GM19438 (cell line): Measurements from ENCODE around the gene ASB2.

Source experiments
- ATAC-seq: cut with Tn5 transposase; IDR thresholded peaks from one replicate; pipeline ENCODE4 v1.9.1; 2021; ENCODE audit warnings: low read depth; ENCODE audit not compliant: unreplicated experiment

Gene ASB2

DNA sequence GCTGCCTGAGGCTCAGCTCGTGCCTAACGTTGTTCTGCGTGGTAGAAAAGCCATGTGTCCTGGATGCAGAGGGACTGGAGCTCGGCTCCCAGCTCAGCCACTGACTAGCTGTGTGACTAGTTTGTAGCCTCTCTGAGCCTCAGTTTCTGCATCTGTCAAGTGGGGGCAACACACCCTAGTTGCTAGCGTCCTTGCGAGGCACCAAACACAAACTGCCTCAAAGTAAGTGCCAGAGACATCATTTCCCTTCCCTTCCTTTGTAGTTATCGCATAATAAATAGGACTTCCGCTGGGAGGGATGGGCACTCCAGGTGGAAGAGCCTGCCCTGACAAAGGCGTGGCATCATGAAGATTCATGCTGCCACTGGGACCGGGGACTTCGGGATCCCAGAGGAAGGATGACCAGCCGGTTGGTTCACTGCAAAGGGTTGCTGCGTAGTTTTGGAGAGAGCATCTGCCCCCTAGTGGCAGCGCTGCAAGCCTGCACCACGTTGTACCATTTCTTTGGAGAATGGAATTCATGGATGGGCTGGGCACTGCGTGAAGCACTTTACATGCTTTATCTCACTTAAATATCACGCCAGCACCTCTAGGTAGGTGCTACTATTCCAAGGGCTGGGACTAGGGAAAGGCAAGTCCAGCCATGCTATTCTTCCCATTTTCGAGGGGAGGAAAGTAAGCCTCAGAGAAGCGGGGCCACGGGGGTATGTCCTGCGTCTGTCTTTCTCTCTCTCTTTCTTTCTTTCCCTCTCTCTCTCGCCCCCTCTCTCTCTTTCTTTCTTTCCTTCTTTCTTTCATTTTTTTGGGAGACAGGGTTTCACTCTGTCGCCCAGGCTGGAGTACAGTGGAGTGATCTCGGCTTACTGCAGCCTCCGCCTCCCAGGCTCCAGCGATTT lies 25.4 kb upstream of the ASB2 start:
- peak; percentile 69 for ATAC-seq

DNA sequence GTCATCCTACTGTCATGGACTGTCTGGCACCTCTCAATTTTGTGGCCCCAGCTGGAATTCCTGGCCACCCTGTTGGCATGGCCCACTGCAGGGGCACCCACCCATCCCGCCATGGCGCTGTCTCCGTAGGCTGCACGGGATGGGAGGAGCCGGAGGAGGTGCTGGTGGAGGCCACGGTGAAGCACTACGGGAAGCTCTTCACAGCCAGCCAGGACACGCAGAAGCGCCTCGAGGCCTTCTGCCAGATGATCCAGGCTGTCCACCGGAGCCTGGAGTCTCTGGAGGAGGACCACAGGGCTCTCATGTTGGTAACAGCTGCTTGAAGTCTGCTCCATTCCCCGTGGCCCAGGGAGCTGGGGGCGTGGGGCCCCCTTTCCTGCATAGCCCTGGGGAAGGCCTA lies 24.6 kb upstream of the ASB2 start:
- no peak for ATAC-seq

DNA sequence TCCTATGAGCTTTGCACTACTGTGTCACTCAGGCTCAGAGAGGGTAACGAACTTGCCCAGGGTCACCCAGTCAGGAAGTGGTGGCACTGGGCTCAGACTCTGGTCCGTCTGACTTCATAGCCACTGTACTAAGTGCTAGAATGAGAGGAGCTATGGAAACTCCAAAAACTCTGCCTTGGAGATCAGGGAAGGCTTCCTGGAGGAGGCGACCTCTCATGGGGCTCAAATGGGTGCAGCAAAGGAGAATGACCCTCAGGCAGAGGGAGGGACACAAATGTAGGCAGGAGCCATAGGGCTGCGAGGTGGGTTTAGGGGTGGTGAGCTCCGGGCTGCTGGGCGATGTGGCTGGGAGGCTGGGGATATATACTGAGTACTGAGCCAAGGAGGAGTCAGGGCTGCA lies 23.9 kb upstream of the ASB2 start:
- no peak for ATAC-seq

DNA sequence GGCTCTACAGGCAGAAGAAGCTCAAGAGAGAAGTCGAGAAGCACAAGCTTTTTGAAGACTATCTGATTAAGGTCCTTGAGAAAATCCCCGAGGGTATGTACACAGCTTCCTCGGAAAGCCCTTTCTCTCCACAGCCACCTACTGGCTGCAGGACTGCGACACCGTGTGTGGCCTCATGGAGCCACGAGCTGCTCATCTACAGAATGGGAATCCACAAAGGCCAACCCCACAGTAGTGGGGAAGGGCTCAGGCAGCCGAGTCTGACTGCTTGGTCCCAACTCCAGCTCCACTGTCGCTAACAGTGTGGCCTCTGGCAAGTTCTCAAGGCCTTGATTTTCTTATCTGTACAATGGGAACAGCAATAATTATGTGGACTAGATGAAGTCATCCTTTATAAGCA lies 23.2 kb upstream of the ASB2 start:
- ATAC-seq = no peak

DNA sequence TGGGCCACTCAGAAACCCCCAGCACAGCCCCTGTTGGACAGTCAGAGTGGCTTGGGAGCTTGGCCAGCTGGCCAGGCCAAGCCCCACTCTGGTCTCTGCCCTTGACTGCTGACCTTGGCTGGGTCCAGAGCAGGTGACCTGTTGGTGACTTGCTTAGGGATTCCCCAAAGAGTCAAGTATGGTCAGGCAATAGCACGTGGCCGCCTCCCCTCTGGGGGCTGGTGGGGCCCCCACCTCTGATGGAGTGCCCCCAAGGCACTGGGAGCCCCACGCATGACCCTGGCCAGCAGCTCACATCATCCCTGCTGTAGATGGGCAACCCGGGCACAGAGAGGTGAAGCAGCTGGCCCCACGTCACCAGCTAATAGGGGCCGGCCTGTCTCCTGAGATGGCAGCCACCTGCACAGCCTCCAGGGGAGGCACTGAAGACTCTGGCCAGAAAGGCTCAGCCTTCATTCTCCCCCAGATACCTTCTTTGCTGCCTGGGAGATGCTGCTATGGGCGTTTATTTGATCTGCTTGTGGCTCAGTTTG lies 22.6 kb upstream of the ASB2 start:
- ATAC-seq = no peak

DNA sequence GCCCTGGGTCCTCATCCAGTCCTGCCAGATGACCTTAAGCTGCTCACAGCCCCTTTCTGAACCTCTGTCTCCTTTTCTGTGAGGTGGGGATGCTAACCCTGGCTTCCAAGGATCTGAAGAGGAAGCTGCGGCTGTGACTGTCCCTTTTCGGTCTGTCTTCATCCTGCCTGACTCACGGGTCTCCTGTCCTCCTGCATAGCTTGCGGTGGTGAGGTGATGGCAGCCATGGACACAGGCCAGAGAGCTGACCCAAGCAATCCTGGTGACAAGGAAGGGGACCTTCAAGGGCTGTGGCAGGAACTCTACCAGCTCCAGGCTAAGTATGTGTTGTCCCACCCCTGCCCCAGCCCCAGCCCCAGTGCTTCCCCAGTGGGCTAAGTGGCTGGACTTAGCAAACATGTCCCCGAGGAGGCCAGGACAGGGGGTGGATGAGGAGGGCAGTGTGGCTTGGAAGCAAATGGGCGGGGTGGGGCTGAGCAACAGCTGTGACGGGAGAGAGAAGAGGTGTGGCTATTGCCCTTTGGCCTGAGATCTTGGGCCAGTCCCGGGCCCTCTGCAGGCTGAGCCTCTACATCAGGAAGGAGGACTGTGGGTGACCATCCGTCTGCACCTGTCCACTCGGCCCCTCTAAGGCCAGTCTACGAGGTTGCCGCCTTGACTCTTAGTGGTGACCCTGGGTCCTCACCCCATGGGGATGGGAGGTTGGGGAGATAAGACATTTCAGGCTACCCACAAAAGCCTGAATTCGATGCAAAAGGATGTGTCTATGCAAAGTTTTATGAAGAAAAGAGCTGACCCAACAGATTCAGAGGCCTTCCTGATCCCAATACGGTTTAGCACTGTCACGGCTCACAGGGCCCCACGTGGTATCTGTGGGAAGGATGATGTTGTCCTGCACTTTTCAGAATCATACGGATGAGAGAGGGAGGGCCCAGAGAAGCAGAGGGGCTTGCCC lies 21.8 kb upstream of the ASB2 start:
- no peak for ATAC-seq

DNA sequence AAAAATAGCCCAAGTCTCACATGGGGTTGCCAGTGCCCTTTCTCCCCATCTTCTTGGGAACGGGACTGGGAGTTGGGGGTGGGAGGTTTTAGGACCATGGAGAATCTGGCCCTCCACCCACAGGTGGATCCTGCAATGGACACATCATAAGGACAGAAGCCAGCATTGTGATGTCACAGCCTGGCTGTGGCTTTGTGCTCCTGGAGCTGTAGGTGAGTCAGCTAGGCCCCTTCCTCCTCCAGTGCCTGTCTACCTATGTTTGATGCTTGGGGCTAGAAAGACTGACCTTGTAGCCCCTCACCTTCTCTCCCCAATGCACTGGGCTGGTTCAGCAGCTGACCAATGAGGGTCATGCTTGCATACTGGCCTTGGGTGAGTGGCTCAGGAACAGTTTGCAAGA lies 20.7 kb upstream of the ASB2 start, which contains the start of gene CCDC197:
TSS of gene CCDC197 (plus strand) at position 220 of the 400 bp plus-strand sequence. CDS start 831 bp downstream, outside the sequence.
- ATAC-seq = no peak

DNA sequence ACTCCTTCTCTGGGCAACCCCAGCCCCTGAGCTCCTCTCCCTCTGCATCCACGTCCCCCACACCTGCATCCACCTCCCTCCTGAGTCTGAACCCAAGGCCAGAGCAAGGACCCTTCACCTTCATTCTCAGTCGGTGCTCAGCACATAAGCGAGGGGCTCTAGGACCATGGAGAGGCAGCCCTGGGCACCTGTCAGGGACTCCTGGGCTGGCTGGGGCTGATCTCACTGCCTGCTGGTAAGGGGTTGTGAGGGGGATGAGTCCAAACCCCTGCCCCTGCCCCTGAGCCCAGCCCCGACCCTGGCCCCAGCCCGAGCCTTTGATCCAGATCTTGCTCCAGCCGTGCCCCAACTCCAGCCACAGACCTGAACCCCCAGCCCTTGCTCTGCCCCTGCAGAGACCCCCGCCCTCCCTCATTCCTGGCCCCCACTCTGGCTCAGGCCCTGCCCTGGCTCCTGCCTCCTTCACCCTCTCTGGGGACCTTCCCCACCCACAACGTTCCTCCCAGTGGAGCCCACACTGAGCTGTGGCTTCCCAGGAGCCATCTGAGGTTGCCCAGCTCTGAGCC lies 19.8 kb upstream of the ASB2 start:
- ATAC-seq = no peak

DNA sequence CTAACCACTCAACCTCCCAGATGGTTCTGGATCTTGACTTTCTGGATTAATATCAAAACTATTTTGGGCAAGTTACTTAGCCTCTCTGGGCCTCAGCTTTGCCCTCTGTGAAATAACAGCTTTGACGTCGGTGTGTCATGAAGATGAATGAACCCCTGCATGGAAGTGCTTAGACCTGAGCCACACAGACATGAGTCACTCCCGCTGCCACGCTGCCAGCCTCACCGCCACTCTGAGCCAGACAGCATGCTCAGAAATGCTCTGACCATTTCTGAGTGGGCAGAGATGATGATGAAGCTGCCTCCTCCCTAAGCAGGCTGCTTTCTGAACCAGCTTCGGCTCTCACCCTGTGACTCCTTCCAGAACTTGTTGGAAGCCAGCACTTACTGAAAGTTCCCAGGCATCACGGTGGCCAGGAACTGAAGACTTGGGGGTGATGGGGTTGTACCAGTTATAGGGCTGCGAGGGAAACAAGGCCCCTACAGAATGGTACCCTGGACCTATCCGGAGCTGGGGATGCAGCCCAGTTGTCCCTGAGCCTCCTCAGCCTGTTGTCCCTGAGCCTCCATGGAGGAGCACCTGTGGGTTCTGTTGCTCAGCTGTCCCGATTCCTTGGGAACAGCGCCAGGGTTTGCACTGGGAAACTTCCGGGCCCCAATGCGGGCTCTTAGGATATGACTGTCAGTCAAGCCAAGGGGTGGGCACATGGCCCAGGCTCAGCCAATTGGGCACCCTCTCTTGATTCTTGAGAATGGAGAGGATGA lies 18.7 kb upstream of the ASB2 start:
- ATAC-seq = no peak

DNA sequence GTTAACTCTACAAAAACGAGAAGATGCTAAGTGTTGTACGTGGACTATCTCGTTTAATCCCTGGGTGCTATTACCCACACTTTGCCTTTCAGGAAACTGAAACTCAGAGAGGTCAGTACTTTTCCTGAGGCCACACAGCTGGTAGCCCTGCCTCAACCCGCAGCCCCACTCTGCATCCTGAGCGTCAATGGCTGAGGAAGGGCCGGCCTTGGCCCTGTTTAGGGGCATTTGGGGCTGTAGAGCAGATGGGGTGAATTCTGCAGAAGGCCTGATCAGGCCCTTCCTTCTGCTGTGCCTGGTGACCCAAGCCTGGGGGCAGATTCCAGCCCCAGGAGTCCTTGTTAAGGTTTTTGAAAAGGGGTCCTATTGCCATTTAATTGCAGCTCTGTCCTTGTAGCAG lies 17.0 kb upstream of the ASB2 start:
- ATAC-seq = no peak

DNA sequence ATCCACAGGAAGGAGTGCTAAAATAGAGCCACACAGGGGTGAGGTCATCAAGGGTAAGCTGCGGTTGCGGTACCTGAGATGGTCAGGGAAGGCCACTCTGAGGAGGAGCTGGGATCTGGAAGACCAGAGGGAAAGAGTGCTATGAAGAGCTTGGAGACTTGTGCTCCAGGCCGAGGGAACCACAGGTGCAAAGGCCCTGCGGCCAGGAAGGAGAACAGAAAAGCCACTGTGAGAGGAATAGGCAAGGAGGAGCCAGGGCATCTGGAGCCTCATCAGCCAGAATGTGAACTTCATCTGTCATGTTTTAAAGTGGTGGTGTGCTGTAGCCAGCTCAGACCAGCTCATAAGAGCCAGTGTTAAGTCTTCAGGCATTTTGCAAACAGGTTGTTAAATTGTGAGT lies 15.3 kb upstream of the ASB2 start:
- no peak for ATAC-seq

DNA sequence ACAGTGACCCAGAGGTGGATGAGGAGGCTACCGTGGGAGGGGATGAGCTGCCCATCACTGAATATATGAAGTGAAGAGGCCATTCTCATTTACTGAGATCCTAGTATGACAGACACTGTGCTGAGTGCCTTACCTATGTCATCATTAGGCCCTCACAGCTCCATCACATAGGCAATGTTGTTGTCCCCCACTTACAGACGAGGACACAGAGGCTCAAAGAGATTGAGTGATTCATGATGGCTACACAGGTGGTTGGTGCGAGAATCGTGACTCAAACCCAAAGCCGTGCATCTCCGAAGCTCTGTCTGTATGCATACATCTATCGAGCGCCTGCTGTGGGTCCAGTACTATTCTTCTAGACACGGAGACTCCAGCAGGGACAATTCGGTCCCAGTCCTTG lies 14.8 kb upstream of the ASB2 start:
- no peak for ATAC-seq

DNA sequence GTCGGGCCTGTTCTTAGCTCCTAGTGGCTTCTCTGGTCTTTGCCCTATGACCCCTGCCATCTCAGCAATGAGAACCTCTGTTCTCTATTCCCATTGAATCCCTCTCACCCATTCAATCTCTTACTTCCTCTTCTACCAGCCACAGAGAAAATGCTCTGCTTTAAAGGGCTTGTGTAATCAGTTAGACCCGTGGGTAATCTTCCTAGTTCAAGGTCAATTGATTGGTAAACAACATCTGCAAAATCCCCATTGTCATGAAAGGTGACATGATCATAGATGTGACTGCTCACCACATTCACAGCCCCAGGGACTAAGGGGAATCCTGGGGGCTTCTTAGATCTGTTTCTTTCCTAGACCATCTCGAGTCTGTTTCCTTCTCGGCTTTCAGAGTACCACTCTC lies 13.6 kb upstream of the ASB2 start:
- ATAC-seq = no peak

DNA sequence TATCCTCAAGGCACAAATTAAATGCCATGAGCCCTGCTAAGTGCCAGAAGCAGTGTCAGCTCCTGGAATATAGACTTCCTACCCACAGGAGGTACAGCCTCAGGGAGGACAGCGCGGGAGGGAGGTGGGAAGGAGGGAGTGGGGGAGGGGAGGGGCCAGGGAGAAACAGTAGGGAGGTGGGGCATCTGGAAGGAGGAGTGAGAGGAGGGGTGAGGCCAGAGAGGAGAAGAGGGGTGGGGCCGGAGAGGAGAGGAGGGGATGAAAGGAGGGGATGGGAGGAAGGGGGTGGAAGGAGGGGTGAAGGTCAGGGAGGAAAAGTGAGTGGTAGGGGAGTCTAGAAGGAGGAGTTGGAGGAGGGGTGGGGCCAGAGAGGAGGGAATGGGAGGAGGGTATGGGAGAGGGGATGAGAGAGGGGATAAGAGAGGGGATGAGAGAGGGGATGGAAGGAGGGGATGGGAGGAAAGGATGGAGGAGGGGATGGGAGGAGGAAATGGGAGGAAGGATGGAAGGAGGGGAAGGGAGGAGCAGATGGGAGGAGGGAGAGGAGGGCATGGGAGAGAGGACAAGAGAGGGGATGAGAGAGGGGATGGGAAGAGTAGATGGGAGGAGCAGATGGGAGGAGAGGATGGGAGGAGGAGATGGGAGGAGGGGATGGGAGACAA lies 11.6 kb upstream of the ASB2 start:
- no peak for ATAC-seq

DNA sequence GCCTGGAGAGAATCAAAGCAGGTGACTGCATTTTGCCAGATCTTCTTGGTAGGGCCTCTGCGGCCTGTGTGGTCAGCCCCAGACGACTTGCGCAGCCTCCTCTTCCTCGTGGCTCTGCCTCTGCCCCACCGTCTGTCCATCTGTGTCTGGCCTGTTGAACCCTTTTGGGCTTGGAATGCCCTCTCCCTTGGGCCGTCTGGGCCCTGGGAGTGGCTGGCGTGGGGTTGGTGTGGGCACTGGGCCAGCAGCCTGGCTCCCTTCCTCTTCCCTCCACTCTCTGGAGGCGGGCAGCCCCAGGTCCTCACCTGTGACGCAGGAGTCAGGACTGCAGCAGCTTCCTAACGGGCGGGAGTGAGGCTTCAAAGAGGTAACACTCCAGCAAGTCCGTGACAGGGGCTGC lies 11.0 kb upstream of the ASB2 start:
- no peak for ATAC-seq

DNA sequence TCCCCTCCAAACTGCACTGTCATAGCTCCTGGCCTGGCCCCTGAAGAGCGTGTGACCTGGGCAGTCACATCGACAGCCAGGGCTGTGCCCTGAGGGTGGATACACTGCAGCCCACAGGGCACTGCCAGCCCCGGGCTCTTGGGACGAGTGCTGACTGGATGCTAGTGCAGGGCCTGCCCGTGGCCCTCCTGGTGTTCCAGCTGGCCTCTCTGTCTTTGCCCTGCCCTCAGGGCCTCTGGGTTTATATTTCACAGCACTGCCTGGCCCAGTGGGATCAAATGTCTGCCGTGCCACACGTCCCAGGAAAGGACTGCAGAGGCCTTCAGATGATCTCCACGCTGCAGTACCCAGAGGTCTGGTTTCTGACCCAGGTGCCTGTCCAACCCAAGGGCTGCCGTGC lies 10.6 kb upstream of the ASB2 start:
- no peak for ATAC-seq

DNA sequence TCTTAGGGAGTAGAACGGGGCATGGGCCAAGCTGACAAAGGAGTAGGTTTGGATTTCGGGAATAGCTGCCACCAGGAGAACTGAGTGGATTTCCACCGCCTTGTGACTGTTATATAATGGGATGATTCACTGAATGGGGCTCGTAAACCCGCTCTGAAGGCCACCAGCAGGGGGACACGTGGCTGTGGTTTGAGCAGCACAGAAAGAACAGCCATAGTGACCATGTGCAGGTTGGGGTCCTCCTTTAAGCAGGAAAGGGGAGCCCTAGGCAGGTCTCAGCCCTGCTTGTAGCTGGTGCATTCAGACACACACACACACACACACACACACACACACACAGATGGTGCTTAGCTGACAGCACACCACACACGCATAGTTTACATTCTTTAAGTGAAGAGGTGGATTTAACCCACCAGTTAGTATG lies 8.6 kb upstream of the ASB2 start:
- no peak for ATAC-seq

DNA sequence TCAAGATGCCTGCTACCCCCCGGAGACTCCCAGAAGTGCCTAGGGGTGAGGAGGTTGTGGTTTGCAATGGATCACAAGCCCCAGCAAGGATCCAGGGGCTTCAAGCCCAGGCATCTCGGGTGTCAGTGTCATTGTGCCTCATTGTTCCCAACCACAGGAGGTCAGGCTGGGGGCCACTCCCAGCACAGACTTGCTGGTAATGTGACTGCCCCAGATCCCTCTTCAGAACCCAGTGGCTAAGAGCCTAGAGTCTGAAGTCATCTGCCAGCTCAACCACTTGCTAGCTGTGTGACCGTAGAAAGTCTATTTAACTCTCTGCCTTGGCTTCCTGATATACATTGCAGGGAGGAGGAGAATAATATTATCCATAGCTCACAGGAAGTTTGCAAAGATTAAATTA lies 7.7 kb upstream of the ASB2 start:
- ATAC-seq = no peak

DNA sequence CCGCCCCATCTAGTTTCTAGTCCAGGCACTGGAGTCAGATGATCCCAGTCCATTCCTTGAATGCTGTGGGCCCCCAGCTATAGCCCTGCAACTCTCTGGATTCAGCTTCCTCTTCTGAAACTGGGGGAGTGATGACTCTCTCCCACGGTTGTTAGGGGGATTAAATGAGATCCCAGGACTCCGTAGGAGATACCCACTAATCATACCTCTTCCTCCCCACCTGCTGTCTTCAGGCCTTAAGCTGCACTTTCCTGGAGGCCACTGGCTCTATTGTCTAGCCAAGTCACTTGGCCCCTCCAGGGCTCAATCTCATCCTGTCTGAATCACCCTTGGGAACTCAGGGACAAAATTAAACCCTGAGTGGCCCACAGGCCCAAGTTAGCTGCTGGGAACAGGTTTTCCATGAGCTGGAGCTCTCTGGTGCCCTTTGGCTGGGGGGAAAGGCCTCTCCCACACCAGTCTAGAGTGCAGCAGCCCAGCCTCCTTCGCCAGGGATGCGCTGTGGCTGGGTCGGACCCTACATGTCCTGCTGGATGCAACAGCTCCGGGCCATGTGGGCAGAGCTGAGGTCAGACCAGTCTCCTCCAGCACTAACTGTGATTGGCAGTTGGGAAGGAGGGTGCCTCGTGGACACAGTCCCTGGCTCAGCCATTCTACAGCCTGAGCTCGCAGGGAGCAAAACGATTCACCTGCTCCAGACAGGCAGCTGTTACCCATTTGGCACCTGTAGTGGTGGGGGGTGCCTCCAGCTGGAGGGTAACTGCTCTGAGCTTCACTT lies 6.0 kb upstream of the ASB2 start:
- no peak for ATAC-seq
